Astrocyte (in vitro differentiated cells and primary cell): ENCODE data around the gene GRIK3.

Source experiments
- EZH2 ChIP-seq: IDR thresholded peaks from 2 replicates; pipeline ENCODE4 v1.6.1; 2012; ENCODE audit warnings: mild to moderate bottlenecking, low read length, inconsistent platforms; ENCODE audit not compliant: insufficient read depth
- TF ChIP-seq, protein P1 (sequence below): IDR thresholded peaks from 2 replicates; pipeline ENCODE4 v1.5.1; 2011; ENCODE audit warnings: low read depth, mild to moderate bottlenecking, inconsistent platforms, low read length, moderate library complexity; ENCODE audit not compliant: insufficient read depth

DNA sequence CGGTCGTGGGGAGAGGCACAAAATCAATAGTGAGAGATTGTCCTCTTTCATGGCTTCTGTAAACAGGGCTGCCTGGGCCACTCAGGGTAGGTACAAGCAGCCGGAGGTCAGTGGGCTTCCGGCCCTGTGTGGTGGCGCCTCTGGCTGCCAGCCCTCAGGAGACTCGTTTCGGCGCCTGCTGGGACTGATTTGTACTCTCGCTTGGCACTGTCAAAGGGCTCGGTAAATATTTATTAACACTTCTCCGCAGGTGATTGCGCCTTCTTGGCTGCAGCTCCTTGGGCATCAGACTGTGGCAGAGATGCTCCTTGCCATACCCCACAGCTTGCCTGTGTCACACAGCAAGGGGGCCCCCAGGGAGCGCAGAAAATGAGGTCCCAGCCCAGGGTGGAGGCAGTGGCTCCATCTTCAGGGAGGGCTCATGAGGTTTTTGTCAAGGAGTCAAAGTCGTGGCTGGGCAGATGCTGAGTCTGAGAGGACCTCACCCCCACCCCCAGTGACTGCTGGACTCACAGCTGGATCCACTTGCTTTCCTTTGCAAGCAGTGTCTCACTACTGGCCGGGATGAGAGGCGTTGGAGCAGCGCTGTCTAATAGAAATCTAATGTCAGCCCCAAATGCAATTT lies 262.5 kb downstream of the GRIK3 start:
- TF ChIP-seq, protein P1, sequence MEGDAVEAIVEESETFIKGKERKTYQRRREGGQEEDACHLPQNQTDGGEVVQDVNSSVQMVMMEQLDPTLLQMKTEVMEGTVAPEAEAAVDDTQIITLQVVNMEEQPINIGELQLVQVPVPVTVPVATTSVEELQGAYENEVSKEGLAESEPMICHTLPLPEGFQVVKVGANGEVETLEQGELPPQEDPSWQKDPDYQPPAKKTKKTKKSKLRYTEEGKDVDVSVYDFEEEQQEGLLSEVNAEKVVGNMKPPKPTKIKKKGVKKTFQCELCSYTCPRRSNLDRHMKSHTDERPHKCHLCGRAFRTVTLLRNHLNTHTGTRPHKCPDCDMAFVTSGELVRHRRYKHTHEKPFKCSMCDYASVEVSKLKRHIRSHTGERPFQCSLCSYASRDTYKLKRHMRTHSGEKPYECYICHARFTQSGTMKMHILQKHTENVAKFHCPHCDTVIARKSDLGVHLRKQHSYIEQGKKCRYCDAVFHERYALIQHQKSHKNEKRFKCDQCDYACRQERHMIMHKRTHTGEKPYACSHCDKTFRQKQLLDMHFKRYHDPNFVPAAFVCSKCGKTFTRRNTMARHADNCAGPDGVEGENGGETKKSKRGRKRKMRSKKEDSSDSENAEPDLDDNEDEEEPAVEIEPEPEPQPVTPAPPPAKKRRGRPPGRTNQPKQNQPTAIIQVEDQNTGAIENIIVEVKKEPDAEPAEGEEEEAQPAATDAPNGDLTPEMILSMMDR = no peak
- TF ChIP-seq EZH2 = no peak
